Astrocyte (in vitro differentiated cells and primary cell): Measurements from ENCODE around the gene C1QBP. TPM values are rescaled to one million over a fixed set of nuclear protein-coding genes. Genes with fewer than 3 reads are reported as not detected.
A peak's percentile ranks its signal among the peaks of the same experiment; 100 is the strongest.

Experiments used
- DNase-seq: peaks from one replicate; pipeline ENCODE4 v3.0.0-alpha.2; 2010; ENCODE audit warnings: low read depth
- FAIRE-seq: peaks from 2 replicates; lab custom pipeline; 2011; peaks lifted over from hg19 to GRCh38; lab: Jason Lieb, UNC
- H2AFZ ChIP-seq: 2 replicates; pipeline ENCODE4 v1.6.0; 2012; ENCODE audit warnings: low read depth, low read length, inconsistent platforms
- H3K27ac ChIP-seq: 2 replicates; pipeline ENCODE4 v1.5.1; 2011; ENCODE audit warnings: low read depth, low read length, inconsistent platforms
- H3K27me3 ChIP-seq: 2 replicates; pipeline ENCODE4 v1.6.0; 2011; ENCODE audit warnings: low read length, inconsistent platforms; ENCODE audit not compliant: insufficient read depth
- H3K36me3 ChIP-seq: 2 replicates; pipeline ENCODE4 v1.5.1; 2011; ENCODE audit warnings: low read length, inconsistent platforms; ENCODE audit not compliant: insufficient read depth
- H3K4me1 ChIP-seq: 2 replicates; pipeline ENCODE4 v1.5.1; 2011; ENCODE audit warnings: low read length, inconsistent platforms; ENCODE audit not compliant: insufficient read depth
- H3K4me2 ChIP-seq: 2 replicates; pipeline ENCODE4 v1.6.0; 2012; ENCODE audit warnings: low read length, inconsistent platforms
- H3K4me3 ChIP-seq: 2 replicates; pipeline ENCODE4 v1.5.1; 2011; ENCODE audit warnings: low read depth, mild to moderate bottlenecking, low read length, inconsistent platforms; ENCODE audit not compliant: insufficient read depth
- H3K79me2 ChIP-seq: 2 replicates; pipeline ENCODE4 v1.6.0; 2012; ENCODE audit warnings: mild to moderate bottlenecking, low read length, inconsistent platforms; ENCODE audit not compliant: insufficient read depth
- H3K9ac ChIP-seq: 2 replicates; pipeline ENCODE4 v1.6.0; 2012; ENCODE audit warnings: mild to moderate bottlenecking, low read length, inconsistent platforms
- H3K9me3 ChIP-seq: 2 replicates; pipeline ENCODE4 v1.5.1; 2012; ENCODE audit warnings: low read depth, mild to moderate bottlenecking, low read length, inconsistent platforms; ENCODE audit not compliant: insufficient read depth
- H4K20me1 ChIP-seq: 2 replicates; pipeline ENCODE4 v1.6.0; 2012; ENCODE audit warnings: low read length, inconsistent platforms; ENCODE audit not compliant: insufficient read depth
- H3K27ac Mint-ChIP-seq: one replicate; pipeline ENCODE4 v1.8.0; 2021; ENCODE audit warnings: mild to moderate bottlenecking, mixed read lengths; ENCODE audit not compliant: unreplicated experiment
- H3K27me3 Mint-ChIP-seq: one replicate; pipeline ENCODE4 v1.8.0; 2021; ENCODE audit warnings: low read depth, mixed read lengths; ENCODE audit not compliant: unreplicated experiment
- H3K36me3 Mint-ChIP-seq: one replicate; pipeline ENCODE4 v1.8.0; 2021; ENCODE audit warnings: low read depth, mixed read lengths; ENCODE audit not compliant: unreplicated experiment
- H3K4me1 Mint-ChIP-seq: one replicate; pipeline ENCODE4 v1.8.0; 2021; ENCODE audit warnings: low read depth, mixed read lengths; ENCODE audit not compliant: unreplicated experiment
- H3K4me3 Mint-ChIP-seq: one replicate; pipeline ENCODE4 v1.8.0; 2021; ENCODE audit warnings: mild to moderate bottlenecking, moderate library complexity, mixed read lengths; ENCODE audit not compliant: unreplicated experiment
- H3K9me3 Mint-ChIP-seq: one replicate; pipeline ENCODE4 v1.8.0; 2021; ENCODE audit warnings: mild to moderate bottlenecking, mixed read lengths; ENCODE audit not compliant: unreplicated experiment
- CTCF ChIP-seq: IDR thresholded peaks from 2 replicates; pipeline ENCODE4 v1.5.1; 2011; ENCODE audit warnings: low read depth, mild to moderate bottlenecking, inconsistent platforms, low read length, moderate library complexity; ENCODE audit not compliant: insufficient read depth
- EZH2 ChIP-seq: IDR thresholded peaks from 2 replicates; pipeline ENCODE4 v1.6.1; 2012; ENCODE audit warnings: mild to moderate bottlenecking, low read length, inconsistent platforms; ENCODE audit not compliant: insufficient read depth
- total RNA-seq: library from RNA; stranded (reverse); gene quantifications from 2 replicates; pipeline ENCODE4 v1.2.1, GENCODE V29; 2021

Gene C1QBP
- total RNA-seq, 1 donor from 2014 or later: 162 TPM

- FAIRE-seq: no peak
- H3K9ac ChIP-seq: no peak overlapping the region
- Mint-ChIP-seq H3K27ac (no peak overlapping the region), H3K36me3 (peaks cover 29% of the 10 kb centered on the region), H3K4me1 (no peaks in the 10 kb centered on the region), H3K9me3 (no peaks in the 10 kb centered on the region), H3K27me3 (no peaks in the 10 kb centered on the region), H3K4me3 (peak overlapping the region; percentile 21)
- H4K20me1 ChIP-seq: peaks cover 33% of the 10 kb centered on the region
- DNase-seq: no peak
- TF ChIP-seq CTCF (no peak), EZH2 (no peak)
- peaks cover 53% of the 10 kb centered on the region for H3K36me3 ChIP-seq
- H3K79me2 ChIP-seq: peaks cover 15% of the 10 kb centered on the region
- H3K9me3 ChIP-seq: no peaks in the 10 kb centered on the region
- no peaks in the 10 kb centered on the region for H3K27me3 ChIP-seq
- no peak overlapping the region for H3K4me3 ChIP-seq
- no peak overlapping the region for H2AFZ ChIP-seq
- H3K4me2 ChIP-seq: no peak overlapping the region
- no peak overlapping the region for H3K27ac ChIP-seq
- H3K4me1 ChIP-seq: no peaks in the 10 kb centered on the region
Observed at GRCh38 chr17:5430413-5430999, 8.4 kb downstream of the C1QBP start.

GRCh38 chr17:5429191-5429887 lies 9.6 kb downstream of the C1QBP start:
- FAIRE-seq (no peak), DNase-seq (no peak)
- TF ChIP-seq CTCF: no peak
- TF ChIP-seq EZH2: no peak
- Histone ChIP-seq H2AFZ (no peak overlapping the region), H3K4me2 (no peak overlapping the region), H3K27me3 (no peaks in the 10 kb centered on the region), H3K9me3 (no peaks in the 10 kb centered on the region), H3K79me2 (peaks cover 7% of the 10 kb centered on the region), H3K36me3 (peaks cover 54% of the 10 kb centered on the region), H3K4me1 (no peaks in the 10 kb centered on the region), H4K20me1 (peaks cover 26% of the 10 kb centered on the region), H3K4me3 (no peak overlapping the region), H3K27ac (no peak overlapping the region), H3K9ac (no peak overlapping the region)
- Mint-ChIP-seq H3K27me3 (no peaks in the 10 kb centered on the region), H3K4me3 (no peak overlapping the region), H3K9me3 (no peaks in the 10 kb centered on the region), H3K4me1 (peaks cover 4% of the 10 kb centered on the region), H3K36me3 (peaks cover 29% of the 10 kb centered on the region), H3K27ac (no peak overlapping the region)

GRCh38 chr17:5425826-5426225 lies 13.1 kb downstream of the C1QBP start:
- DNase-seq: no peak
- Mint-ChIP-seq H3K9me3 (no peaks in the 10 kb centered on the region), H3K27ac (peak overlapping the region; percentile 47), H3K36me3 (peaks cover 15% of the 10 kb centered on the region), H3K4me1 (peaks cover 18% of the 10 kb centered on the region), H3K27me3 (no peaks in the 10 kb centered on the region), H3K4me3 (no peak overlapping the region)
- no peak overlapping the region for H3K4me3 ChIP-seq
- H3K9ac ChIP-seq: no peak overlapping the region
- no peak overlapping the region for H3K4me2 ChIP-seq
- peaks cover 37% of the 10 kb centered on the region for H3K36me3 ChIP-seq
- no peak overlapping the region for H2AFZ ChIP-seq
- H3K27ac ChIP-seq: no peak overlapping the region
- no peak for FAIRE-seq
- peaks cover 19% of the 10 kb centered on the region for H3K79me2 ChIP-seq
- TF ChIP-seq CTCF (no peak), EZH2 (no peak)
- H3K4me1 ChIP-seq: peaks cover 17% of the 10 kb centered on the region
- peaks cover 15% of the 10 kb centered on the region for H4K20me1 ChIP-seq
- H3K27me3 ChIP-seq: no peaks in the 10 kb centered on the region
- no peaks in the 10 kb centered on the region for H3K9me3 ChIP-seq
